ENCODE measurements around the gene IAH1. TPM values are rescaled to one million over a fixed set of nuclear protein-coding genes. Genes with fewer than 3 reads are reported as not detected.
A peak's percentile ranks its signal among the peaks of the same experiment; 100 is the strongest.

IAH1 gene, protein sequence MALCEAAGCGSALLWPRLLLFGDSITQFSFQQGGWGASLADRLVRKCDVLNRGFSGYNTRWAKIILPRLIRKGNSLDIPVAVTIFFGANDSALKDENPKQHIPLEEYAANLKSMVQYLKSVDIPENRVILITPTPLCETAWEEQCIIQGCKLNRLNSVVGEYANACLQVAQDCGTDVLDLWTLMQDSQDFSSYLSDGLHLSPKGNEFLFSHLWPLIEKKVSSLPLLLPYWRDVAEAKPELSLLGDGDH
- 66.9 and 70.9 TPM in 2 replicates for total RNA-seq

DNA sequence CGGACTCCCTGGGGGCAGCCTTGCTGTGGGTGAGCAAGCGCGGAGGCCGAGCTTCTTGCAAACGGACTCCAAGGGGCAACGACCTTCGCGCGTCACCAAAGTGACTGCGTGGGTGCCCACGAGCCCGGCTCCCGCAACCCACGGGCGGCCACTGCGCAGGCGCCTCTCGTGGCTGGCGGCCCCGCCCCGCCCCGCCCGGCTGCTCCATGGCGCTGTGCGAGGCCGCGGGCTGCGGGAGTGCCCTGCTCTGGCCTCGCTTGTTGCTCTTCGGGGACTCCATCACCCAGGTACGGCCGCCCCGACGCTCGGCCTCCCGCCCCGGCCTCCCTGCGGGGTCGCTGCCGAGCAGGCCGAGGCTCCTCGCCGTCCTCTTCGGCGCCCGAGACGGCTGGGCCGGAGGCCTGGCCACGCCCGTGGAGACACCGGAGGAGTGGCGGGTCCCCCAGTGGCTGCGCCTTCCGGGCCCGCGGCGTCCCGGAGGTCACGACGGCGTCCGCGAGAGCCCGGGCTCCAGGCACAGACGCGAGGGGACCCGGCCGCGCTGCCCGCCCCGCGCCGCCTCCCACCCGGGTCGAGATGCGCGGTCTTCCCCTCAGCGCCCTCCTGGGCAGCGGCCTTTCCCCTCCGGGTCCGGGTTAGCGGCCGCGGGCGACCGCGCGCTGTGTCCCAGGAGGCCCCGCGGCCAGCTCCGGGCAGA, at the start of gene IAH1:
Gene IAH1, plus strand, starts transcription at position 191 of the 697 bp plus-strand sequence. Its CDS starts 16 bp downstream, at position 207.
- TF ChIP-seq, protein P1, sequence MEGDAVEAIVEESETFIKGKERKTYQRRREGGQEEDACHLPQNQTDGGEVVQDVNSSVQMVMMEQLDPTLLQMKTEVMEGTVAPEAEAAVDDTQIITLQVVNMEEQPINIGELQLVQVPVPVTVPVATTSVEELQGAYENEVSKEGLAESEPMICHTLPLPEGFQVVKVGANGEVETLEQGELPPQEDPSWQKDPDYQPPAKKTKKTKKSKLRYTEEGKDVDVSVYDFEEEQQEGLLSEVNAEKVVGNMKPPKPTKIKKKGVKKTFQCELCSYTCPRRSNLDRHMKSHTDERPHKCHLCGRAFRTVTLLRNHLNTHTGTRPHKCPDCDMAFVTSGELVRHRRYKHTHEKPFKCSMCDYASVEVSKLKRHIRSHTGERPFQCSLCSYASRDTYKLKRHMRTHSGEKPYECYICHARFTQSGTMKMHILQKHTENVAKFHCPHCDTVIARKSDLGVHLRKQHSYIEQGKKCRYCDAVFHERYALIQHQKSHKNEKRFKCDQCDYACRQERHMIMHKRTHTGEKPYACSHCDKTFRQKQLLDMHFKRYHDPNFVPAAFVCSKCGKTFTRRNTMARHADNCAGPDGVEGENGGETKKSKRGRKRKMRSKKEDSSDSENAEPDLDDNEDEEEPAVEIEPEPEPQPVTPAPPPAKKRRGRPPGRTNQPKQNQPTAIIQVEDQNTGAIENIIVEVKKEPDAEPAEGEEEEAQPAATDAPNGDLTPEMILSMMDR (IDR thresholded peaks at IDR 0.05; ENCODE audit: insufficient read depth, low read depth, low read length): no peak
- H3K4me3 ChIP-seq (ENCODE audit: low read depth, low read length): peak within 1 kb of the TSS; percentile 77
- peak; percentile 35 for DNase-seq (ENCODE audit: low read depth)

DNA sequence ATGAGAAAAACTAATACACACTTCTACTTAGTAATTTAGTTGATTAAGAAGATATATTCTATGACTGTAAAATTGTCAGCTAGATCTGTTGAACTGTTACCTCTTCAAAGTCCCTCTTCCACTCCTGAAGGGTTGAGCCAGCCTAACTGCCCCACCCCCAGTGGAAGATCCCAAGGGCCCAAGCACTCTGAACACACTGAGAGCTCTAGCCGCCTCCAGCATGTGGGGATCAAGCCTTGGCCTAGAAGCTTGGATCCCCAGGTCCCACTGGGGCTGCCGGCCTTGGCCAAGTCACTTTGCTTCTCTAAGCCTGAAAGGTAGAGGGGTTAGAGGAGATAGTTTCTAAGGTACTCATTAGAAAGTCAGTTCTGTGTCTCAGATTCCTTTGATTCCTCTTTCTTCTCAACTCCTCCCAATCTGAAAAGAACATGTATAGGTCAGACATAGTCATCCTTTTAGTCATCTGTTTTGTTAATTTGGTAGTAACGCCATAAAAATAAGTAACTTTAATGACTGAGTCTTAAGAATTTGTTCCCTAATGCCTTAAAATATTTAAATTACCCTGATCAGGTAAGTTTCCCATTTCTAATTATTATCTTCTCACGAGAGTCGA, 45.3 kb upstream of the IAH1 start:
- TF ChIP-seq, protein P1 (IDR thresholded peaks at IDR 0.05; ENCODE audit: insufficient read depth, low read depth, low read length): no peak
- DNase-seq (ENCODE audit: low read depth): no peak
- H3K4me3 ChIP-seq (ENCODE audit: low read depth, low read length): no peak overlapping the region

DNA sequence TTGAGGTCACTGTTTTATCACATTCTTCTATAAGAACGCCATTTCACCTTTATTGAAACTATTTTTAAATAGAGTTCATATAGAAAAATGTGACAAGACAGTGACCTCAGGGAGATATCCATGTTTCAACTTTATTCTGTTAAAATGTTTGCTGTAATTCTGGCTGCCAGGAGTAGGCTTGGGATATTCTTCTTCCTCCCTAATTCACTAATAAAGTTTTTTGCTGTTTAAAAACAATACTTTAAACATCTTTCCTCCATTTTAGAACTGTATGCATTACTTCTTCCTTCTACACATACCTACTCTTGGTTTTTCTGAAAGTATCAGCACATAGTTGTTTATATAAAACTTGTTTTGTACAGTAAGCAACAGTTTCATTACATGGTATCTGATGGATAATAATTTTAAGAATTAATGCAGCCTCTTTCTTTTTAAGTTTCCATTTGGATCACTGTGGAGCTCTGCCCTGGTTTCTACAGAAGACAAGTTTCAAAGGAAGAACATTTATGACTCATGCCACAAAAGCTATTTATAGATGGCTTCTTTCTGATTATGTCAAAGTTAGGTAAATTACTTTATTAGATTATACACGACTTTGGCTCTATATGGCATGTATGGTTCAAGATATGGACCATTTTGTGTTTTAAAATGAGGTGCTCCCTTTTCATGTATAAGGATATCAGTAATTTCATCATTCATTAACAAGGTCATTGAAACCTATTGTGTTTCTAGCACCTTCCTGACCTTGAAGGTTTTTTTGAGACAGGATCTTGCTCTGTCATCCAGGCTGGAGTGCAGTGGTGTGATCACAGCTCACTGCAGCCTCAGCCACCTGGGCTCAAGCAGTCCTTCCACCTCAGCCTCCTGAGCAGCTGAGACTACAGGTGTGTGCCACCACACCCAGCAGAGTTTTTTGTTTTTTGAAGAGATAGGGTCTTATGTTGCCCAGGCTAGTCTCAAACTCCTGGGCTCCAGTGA, 43.7 kb upstream of the IAH1 start:
- DNase-seq (ENCODE audit: low read depth): peak; percentile 37
- no peak overlapping the region for H3K4me3 ChIP-seq (ENCODE audit: low read depth, low read length)
- TF ChIP-seq, protein P1 (IDR thresholded peaks at IDR 0.05; ENCODE audit: insufficient read depth, low read depth, low read length): no peak

DNA sequence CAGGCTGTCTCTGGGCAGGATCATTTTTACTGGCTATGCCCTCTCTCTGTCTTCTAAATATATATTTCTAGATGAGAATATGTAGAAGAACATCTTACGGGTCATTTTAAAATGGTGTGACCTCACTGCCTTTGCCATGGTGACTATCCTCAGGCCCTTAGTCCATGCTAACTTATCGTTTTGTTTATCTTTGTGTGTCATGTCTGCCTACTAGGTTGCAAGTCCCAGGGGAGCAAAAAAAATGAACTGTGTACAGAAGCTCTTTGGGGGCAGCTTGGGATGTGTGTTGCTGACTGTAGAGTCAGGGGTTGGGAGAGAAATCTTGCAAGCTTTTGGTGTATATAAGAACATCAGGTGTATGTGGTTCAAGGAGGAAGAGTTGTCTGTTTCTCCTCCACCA, 39.9 kb upstream of the IAH1 start:
- TF ChIP-seq, protein P1 (IDR thresholded peaks at IDR 0.05; ENCODE audit: insufficient read depth, low read depth, low read length): no peak
- DNase-seq (ENCODE audit: low read depth): peak; percentile 16
- H3K4me3 ChIP-seq (ENCODE audit: low read depth, low read length): no peak overlapping the region

DNA sequence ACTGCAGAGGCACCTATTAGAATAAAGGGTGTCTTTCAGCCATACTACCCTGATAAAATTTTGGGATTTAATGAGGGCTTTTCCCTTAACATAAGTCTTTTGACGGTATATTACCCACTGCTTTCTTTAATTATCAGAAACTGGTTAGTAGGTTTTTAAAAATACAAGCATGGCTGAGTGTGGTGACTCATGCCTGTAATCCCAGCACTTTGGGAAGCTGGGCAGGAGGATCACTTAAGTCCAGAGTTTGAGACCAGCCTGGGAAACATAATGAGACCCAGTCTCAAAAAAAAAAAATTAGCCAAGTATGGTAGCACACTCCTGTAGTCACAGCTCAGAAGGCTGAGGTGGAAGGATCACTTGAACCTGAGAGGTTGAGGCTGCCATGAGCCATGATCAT, 34.8 kb upstream of the IAH1 start:
- peak; percentile 27 for DNase-seq (ENCODE audit: low read depth)
- H3K4me3 ChIP-seq (ENCODE audit: low read depth, low read length): no peak overlapping the region
- TF ChIP-seq, protein P1 (IDR thresholded peaks at IDR 0.05; ENCODE audit: insufficient read depth, low read depth, low read length): no peak

DNA sequence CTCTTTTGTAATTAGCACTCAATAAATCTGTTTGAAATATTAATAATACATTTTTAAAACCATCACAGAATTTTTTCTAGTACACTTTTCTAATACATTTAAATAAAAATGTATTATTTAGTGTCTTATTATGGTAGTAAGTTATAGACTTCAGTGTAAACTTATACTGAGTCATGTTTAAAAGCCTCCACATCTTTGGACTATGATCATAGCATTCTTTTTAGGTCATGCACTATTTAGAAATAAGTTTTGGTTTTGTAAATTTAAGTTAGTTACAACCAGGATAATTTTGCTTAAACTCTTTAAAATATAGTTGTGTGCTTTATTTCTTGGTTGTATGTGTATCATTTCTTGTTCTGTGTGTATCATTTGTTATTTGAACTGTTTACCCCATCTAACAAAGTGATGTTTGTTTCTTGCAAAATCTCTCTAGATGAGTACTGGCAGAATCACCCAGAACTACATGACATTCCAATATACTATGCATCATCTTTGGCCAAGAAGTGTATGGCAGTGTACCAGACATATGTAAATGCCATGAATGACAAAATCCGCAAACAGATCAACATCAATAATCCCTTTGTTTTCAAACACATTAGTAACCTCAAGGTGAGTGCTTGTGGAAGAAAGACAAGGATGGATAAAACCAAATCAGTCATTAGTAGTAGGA, 34.2 kb upstream of the IAH1 start:
- TF ChIP-seq, protein P1 (IDR thresholded peaks at IDR 0.05; ENCODE audit: insufficient read depth, low read depth, low read length): no peak
- H3K4me3 ChIP-seq (ENCODE audit: low read depth, low read length): no peak overlapping the region
- DNase-seq (ENCODE audit: low read depth): peak; percentile 54
